Activated naive CD4-positive, alpha-beta T cell (primary cell): ENCODE measurements around the gene CELF4.

ENCODE experiments used
- DNase-seq, 4 experiments: peaks; one replicate each; lab custom pipeline; 2025; lab: John Stamatoyannopoulos, UW

CELF4 gene

DNA sequence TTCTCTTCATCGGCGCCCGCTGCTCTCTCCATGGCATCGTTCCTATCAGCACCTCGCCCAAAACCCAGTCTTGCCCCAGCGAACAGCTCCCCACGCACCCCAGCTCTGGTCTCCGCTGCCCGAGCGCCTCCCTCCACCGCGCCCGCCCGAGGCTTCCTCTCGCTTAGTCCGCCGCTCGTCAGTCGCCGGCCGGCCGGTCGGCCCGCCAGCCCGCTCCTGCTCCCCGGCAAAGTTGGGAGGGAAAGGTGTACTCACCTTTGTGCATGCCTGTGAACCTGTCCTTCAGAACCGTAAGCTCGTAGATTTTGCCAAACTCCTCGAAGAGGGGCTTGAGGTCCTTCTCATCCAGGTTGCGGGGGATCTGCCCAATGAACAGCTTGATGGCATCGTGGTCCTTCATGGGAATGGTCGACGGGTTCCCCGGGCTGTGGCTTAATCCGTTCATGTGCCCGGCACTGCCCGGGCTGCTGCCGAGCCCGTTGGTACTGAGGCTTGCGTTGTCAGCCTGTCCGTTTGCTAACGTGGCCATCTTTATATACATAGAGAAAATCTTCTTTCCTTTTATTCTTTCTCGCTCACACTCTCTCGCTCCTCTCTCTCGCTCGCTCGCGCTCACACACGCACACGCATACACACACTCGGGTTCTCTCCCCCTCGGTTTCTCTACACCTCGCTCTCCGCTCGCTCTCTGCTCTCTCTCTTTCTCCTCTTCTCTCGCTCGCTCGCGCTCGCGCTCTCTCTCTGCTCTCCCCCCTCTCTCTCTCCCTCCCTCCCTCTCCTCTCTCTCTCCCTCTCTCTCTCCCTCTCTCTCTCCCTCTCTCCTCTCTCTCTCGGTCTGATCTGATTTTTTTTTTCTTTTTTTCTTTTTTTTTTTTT lies at the start of gene CELF4:
Gene CELF4, minus strand, starts transcription at position 698 of the 876 bp plus-strand sequence.
- no peak for DNase-seq

DNA sequence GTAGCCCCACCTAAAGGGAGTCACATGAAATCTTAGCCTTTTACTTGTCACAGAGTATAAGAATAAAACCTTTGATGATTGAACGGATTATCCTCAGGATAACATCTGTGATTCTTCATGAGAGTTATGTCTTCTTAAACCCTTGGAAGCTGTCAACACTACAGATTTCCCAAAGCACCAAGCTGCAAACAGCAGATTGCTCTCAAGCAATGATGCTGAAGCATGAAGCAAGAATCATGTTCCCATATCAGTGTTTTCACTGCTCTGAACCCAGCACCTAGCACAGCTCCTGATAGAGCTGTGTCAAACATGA lies 47.6 kb upstream of the CELF4 start:
- DNase-seq = no peak

DNA sequence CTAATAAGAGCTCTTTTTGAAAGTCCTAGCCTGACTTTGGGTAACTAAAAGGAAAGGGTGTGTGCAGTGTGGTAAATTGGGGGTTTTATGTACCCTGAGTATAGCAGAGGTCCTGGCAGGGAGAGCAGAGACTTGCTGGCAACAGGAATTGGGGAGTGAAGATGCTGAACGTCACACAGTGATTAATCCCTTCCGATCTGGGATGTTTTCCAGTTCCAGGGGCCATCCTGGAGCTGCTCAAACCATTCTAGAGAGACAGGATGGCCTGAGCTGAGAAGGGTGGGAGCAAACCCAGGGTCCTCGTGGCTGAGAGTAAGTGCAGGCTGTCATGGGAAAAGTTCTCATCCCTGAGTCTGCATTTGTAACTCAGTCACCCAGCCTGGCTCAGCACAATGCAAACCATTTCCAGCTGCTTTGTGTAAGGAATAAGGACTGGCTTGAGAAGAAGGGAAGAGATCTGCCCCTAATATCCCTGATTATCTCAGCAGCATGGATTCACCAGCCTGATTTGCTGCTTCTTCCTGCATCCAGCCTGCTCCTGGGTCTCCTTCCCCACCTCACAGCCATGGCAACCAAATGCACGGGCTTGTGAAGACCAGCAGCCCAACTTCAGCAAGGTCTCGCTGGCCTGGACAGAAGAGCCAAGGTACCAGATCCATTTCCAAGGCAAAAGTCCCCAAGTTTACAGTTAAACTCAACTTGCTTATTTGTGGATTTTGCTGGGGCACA lies 47.1 kb upstream of the CELF4 start:
- DNase-seq = no peak

DNA sequence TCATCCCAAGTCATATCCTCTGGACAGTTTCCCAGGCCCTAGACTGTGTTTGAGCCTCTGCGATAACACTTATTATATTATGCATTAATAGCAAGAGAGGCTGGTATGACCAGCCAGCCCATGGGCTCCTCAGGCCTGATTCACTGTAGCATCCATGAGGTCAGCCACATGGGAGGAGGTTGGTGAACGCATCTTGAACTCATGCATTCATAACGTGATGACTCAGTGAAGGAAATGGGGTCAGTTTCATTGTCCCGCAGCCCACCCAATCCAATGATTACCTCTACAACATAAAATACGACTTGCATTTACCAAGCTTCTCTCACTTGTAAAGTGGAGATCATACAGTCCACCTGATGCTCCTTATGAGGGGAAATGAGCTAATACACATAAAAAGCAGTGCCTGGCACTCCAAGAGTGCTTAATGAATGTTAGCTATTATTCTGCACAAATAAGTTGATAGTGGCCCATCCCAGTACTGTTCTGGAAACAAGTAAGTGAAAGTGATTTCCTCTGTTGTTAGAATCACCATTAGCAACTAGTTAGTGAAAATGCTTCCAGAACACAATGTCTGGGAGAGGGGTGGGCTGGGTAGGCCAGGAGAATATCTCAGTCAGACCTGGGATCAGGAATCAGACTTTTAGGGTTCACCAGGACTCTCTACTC lies 46.1 kb upstream of the CELF4 start:
- DNase-seq = no peak

DNA sequence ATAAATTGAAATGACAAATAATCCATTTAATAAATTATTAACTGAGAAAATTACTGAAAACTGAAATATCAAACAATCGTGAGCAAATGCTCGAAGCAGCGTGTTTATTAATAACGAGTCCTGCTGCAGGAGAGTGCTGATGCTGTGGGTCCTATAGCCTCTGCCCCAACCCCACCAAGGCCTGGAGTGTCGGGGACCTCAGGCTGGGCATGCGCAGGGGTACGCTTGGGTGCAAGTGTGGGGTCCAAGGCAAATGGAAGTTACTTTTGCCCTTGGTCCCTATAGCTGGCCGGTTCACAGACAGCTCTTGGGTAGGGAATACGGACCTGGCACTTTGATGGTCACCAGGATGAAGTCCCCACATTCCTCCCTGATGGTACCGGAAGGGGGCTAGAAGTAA lies 43.3 kb upstream of the CELF4 start:
- DNase-seq = no peak

DNA sequence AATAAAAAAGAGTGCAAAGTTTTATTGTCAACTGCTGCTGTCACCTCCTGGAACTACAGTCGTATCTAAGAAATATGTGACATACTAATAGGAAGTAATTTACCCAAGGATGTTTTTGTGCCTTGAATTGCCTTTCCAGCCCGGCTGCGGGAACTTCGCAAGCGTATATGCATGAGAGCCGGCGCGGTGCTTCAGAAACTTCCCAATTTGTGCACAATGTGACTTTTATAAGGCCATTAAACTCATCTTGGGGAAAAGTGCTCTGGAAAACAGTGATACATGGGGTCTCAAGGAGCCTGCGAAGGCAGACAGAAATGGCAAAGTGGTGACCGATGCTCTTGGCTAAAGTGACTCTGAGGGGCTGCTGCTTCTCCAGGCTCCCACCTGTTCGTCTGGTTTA lies 41.7 kb upstream of the CELF4 start:
- DNase-seq = no peak

DNA sequence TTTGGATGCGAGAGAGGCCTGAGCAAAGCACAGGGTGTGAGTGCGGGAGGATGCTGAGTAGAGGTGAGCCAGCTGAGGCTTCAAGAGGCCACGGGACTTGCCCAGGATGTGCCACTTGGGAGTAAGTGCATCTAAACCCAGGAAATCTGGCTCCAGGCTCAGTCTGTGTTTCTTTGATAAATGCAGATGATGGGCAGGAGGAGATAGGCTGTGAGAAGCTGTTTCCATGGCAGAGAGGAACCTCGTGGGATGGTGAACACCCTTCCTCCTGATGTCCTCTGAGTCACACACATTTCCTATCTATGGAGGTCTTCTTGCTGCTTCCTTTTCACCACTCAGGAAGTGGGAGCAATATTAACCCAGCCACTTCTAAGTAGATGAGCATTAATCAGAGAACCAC lies 38.4 kb upstream of the CELF4 start:
- no peak for DNase-seq

DNA sequence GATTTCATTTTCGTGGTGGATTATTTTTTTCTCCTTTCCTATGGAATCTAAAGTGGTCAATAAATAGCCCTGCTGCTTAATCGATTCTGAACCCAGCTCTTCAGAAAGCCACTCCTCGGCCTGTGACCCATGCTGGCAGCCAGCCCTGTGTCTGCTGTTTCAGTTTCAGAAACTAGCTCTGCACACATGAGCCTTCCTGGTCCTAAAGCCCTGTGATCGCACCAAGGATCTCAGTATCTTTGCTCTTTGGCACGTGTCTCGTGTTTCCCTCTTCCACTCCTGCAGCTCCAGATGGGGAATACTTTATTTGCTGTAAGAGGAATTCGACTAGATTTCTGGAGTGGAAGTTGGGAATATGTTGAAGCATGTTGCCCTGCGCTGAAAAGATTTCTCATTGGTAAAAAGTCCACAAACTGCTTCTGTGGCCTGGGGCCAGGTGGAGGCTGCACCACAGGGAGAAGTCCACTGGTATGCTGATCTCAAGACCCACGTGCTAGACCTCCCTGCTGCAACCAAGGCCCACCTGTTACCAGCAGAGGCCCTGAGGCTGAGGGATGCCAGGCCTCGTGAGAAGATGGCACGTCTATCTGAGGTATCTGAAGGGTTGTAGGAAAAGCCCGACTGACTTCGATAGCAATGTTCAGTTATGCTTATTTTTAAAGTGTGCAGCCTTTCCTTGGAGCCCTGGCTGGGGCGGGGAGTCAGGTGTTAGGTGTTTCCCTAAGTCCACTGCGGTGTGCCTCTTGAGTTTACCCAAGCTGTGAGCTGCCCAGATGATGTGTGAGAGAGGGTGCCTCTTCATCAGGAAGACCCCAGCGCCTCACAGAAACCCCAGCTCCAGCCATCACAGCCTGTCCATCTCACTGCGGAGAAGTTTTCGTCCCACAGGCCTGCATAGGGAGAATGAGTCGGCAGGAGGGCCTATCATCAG lies 33.6 kb upstream of the CELF4 start:
- no peak for DNase-seq

DNA sequence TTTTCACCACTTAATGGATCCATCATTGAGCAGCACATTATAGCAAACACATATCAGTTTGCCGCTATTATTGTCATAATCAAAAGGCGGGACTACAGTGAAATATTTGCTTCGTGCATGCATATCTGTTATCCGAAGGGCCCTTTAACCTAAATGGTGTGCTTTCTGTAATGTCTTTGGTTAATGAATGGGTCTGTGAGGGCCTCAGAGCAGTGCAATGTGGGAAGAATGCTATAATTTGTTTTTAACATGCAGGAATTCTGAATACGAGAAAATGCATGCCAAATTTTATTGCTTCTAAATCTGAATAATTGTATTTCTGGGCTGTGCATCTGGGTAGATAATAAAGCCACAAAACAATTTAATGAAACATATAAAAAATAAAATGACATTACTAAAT lies 32.8 kb upstream of the CELF4 start:
- DNase-seq = no peak

DNA sequence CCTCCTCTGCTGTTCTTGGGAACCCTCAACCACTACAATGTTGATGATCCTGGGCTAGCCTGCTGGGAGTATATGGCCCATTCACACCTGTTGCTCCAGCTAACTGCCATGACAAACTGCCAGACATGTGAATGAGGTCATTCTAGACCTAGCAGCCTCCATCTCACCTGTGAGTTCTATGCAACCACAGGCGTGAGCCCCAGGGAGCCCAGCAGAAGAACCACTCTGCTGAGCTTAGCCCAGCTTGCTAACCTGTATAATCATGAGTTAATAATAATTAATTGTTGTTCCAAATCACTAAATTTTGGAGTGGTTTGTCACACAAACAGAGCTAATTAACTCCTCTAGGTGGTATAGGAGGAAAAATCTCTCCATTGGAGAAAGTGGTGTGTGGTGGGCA lies 24.7 kb upstream of the CELF4 start:
- no peak for DNase-seq

DNA sequence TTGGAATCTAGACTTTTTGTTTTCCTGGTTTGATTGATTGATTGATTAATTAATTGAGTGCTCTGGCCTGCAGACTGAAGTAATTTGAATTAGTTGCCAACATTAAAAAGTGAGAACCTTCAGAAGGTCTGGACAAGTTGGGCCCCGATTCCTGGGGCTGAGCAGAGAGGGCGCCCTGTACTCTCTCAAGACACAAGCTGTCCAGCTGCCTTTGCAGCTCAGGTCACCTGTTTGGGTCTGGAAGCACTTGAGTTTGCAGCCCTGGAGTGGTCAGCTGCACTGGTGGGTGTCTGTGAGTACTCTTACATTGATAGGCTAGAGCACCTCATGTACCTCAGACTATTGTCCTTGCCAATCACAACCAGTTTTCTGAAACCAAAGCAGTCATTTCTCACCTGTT lies 22.7 kb upstream of the CELF4 start:
- DNase-seq = no peak

DNA sequence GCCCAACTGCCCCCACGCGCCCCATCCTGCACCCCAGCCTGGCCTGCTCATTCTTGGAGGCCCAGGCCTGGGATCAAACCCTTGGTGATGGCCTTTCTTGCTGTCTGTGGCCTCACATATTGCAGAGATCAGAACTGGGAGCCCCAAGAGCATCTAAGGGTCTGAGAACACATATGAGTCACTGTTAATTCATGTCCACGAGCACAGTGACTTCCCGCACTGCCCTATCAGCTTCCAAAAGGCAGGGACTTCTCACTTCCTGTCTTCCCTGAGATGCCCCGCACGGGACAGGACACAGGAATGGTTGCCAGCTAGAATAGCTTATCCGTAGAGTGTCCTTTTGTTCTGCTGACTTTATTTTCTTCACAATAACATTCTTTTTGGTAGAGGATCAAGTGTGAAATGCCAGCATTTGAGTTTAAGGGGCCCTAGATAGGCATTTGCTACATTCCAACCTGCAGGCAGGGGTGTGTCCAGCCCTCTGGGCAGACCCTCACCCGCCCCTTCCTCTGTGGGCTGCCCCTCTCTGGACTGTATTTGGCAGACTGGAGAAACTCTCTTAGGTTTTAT lies 21.1 kb upstream of the CELF4 start:
- no peak for DNase-seq

DNA sequence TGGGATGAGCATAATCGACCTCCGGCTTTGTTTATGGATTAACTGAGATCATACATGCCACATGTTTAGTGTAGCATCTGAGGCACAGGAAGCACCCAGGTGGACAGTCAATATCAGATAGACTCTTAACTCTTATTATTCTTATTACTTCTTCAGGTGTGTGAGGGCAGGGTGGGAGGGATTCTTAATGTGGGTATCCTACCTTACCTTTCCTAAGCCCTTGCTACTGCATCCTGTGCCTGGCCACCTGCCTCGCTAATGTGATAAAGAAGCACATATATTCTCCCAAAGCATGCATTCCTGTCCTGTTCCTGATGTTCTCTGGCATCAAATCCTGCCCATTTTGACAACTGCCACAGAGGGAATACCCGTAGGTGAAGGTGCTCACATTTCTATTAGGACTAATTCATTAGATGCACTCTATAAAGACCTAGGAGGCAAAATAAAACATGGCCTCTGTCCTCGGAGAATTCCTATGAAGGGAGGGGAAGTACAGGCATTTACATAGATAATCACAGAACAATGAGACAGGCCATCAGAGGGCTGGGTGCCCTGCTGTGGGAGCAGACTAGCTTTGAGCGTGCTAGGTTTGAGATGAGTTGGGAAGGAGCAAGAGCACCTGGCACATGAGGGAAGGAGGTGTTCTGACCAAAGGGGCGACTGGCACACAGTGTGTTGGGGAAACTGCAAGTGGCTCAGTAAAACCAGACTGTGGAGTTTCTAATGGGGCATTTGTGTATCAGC lies 19.5 kb upstream of the CELF4 start:
- no peak for DNase-seq

DNA sequence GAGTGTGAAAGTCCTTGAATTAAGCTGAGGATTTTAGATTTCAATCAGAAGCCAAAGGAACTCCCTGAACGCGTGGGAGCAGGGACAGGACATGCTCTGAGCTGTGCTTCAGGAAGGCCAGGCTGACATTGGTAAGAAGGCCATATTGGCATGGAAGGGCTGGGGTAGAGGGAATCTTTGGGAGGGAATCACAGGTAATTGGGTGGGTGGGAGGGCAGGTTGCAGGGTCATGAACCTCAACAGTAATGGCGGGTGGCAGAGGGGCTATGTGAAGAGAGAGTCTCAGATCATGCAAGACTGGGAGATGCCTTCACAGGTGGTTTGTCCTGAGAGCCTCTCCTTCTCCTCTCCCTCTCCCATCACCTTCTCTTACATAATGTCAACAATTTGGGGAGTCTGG lies 18.6 kb upstream of the CELF4 start:
- DNase-seq = no peak

DNA sequence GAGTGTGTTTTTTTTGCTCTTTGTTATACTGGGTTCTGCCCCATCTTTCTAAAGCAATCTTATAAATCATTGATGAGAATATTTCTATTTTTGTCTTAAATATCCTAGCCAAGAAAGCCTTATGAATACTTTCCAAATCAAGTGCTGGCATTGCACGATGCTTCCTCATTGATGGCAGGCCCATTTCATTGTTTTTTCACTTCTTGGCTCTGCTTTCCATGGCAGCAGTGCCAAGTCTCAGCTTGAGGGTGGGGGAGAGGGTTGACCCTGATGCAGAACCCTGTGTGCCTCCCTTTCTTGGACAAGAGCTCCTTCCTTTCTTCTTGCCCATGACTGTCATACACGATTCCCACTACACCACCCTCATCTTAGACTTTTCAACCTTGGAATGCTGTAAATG lies 16.7 kb upstream of the CELF4 start:
- DNase-seq = no peak

DNA sequence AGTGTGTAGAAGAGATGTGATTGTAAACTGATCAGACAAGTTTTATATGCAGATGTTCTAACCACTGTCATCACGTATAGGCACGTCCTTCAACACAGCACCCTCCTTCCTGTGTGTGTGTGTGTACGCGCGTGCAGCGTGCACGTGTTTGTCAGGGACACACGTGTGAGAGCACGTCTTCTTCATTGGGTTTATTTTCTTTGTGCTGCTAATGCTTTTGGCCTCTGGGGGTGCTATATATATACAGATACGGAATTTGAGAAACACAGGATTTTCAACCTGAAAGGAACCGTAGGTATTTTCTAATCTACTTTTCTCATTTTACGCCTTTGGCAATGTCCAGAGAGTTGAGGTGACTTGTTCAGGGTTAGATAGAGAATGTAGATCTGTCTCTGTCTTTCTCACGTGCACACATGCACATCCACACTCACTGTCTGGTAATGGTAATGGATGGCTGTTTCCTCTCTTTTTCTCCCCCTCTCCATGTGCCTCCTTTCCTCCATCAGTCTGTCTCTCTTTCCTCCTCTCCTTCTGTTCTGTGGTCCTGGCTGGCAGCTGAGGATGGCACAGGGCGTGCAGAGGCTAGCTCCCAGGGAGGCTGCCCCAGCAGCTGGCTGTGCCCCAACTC lies 13.4 kb upstream of the CELF4 start:
- no peak for DNase-seq

DNA sequence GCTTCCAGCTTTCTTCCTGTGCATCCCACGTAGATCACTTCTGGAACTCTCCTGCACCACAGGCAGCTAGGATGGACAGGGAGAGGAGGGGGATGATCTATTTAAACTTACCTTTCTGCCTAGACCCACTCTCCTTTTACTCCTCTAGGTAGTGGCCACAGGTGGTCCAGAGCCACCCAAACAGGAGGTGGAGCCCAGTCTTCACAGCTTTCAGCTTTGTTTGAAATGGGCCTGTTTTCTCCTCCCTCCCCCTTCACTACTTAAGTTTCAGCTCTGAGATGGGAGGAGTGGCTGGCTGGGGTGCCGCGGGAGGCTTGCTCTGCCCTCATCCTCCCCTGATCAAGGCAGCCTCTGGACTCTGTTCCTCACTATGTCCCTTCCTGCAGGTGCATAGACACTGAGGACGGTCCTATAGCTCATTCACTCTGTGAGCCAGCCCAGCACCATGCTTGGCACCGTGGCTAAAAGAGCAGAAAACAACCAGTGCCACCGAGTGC lies 12.6 kb upstream of the CELF4 start:
- no peak for DNase-seq

DNA sequence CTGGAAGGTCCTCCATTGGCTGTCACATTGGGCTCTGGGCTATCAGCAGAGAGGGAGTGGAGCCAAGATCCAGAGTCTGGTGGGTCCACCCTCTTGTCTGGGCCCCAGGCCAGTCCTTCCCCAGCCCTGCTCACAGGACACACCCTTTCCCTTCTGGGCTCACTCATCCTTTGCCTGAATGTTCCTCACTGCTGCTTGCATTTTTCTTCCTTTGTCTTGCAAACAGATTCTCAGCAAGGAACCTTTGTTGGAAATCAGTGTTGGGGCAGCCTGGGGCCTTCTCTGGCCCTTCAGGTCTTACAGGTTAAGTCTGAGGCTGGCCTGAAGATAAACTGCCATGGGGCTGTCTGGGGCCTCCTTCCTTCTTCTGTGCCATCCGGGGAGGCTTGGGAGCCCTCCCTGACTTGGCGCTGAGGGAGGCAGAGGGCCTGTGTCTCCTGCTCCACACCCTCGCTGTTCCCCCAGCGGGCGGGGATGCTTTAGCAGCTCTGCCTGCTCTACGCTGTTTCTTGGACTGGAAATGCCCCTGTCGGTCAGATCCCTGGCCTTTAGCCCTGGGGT lies 11.5 kb upstream of the CELF4 start:
- no peak for DNase-seq

DNA sequence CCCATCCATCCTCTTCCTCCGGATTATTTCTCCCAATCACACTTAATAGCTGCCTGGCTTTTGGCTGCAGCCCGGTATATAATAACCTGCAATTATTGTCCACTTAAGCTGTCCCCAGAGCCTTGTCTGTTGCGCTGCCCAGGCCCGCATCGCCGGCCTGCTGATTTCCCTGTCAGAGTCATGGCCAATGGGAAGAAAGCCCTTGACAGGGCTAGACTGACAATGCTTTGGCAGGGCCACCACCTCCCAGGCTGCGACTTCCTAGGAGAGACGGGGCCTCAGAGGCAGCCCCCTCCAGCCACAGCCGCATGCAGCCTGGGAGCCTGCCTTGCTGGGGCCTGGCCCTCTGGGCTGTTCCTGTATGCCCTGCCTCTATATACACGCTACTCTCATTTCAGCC lies 10.0 kb upstream of the CELF4 start:
- no peak for DNase-seq

DNA sequence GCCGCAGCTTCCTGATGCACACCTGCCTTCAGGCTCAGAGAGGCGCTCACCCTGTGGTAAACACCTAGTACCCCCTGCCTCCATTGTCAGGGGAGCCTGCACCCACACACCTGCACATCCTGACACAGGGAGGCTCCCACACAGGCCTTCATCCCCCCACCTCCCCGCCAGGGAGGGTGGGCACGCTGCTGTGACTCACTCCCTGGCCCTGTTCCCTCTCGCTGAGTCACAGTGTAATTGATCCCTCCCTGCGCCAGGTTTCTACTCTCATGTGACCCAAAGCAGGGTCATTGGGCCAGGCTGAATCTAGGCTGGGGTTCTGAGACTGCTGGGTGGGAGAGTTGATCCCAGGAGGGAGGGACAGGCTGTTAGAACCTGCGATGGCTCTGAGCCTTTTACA lies 8.5 kb upstream of the CELF4 start:
- DNase-seq = no peak
